GM19452 (cell line): ENCODE data around the gene HPCAL4.

Experiments
- ATAC-seq: cut with Tn5 transposase; IDR thresholded peaks from one replicate; pipeline ENCODE4 v1.9.1; 2021; ENCODE audit not compliant: unreplicated experiment

HPCAL4 gene

DNA sequence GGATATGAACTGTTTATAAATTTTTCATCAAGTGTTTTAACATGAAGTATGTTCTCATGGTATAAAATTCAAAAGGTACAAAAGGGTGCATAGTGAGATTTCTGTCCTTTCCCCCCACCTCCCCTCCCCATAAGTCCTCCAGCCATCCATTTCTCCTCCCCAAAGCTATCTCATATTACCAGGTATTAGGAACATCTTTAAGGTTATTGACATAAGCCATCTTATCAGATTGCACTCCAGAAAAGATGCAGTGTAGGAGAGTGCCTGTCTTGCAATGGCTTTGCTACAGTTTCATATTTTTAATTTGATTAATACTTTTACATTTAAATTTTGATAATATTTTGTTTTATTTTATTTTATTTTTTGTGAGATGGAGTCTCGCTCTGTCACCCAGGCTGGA lies 13.5 kb upstream of the HPCAL4 start:
- ATAC-seq = no peak

GRCh38 chr1:39701049-39701439 lies 9.8 kb upstream of the HPCAL4 start:
- ATAC-seq = no peak

- ATAC-seq = no peak
These were observed 9.1 kb upstream of the HPCAL4 start for GRCh38 chr1:39700348-39700747.

GRCh38 chr1:39699419-39699818 lies 8.2 kb upstream of the HPCAL4 start:
- no peak for ATAC-seq

- ATAC-seq = no peak
These were observed 7.3 kb upstream of the HPCAL4 start for GRCh38 chr1:39698568-39698967.

DNA sequence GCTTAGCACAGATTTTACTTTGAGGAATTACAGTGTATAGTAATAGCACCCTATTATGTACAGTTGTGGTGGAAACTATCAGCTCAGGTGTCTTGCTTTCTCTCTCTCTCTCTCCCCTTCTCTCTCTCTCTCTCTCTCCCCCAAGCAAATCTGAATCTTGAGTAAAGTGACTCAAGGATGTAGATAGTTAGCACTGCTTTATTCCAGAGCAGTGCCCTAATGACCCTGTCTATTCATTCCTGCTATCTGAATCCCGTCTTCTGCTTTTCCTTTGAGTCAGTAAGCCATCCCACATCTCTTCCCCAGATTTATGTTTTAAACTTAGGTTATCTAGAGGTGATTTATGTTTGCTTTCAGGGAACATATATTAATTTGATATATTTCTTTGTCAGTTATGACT lies 5.2 kb upstream of the HPCAL4 start:
- no peak for ATAC-seq

GRCh38 chr1:39695016-39695415 lies 3.8 kb upstream of the HPCAL4 start:
- no peak for ATAC-seq

GRCh38 chr1:39694026-39694425 lies 2.8 kb upstream of the HPCAL4 start:
- no peak for ATAC-seq

GRCh38 chr1:39692152-39693074 lies 1.2 kb upstream of the HPCAL4 start:
- no peak for ATAC-seq

GRCh38 chr1:39690794-39691382 lies 345 bp downstream of the HPCAL4 start:
- ATAC-seq = no peak

DNA sequence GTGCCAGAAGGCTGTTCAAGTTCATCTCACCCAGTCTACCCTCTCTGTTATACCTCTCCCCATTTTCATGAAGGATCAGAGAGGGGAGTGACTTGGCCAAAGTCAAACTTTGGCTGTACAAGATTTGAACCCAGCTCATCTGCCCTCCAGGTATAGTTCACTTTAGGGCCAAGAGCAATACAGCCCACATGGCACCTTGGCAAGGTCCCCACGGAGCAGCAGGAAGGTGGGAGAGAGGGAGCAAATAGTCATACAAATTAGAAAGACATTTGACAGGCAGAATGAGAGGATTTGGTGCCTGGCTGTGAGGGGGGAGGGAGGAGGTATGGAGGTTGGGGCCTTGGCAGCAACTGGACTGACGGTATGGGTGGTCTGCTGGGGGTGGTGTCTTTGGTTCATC lies 1.0 kb downstream of the HPCAL4 start:
- no peak for ATAC-seq

- ATAC-seq = no peak
These were observed 1.6 kb downstream of the HPCAL4 start for GRCh38 chr1:39689635-39690034.

GRCh38 chr1:39689214-39689613 lies 2.0 kb downstream of the HPCAL4 start:
- no peak for ATAC-seq

- ATAC-seq = no peak
These were observed 2.5 kb downstream of the HPCAL4 start for GRCh38 chr1:39688706-39689105.

DNA sequence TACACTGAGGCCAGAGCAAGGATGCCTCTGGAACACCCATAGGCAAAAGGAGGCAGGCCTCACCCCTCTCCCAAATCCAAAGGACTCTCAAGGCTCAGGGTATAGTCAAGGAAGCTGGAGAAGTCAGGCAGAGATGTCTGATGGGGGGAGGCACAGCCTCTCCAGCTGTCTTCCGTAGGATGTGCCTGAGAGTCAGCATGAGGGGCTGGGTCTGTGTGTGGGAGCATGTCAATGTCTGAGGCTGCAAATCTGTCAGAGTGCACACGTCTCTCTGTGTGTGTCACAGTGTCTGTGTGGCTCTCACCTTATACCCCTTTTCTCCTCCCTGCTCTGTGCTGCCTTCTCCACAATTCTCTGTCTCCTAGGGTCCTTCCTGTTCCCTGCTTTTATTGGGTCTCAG lies 4.0 kb downstream of the HPCAL4 start:
- ATAC-seq = no peak

- no peak for ATAC-seq
These were observed 6.2 kb downstream of the HPCAL4 start for GRCh38 chr1:39685071-39685470.

DNA sequence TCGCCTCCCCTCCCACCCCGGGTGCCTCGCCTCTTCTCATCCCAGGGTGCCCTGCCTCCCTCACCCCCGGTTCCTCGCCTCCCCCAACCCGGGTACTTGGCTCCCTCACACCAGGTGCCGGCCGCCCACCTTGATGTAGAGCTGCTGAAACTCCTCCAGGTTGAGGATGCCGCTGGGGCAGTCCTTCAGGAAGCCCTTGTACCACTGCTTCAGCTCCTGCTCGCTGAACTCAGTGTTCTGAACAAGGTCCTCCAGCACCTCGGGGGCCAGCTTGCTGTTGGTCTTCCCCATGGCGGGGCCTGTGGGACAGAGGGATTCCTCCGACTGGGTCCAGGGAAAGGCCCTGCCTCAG lies 6.9 kb downstream of the HPCAL4 start:
- no peak for ATAC-seq

DNA sequence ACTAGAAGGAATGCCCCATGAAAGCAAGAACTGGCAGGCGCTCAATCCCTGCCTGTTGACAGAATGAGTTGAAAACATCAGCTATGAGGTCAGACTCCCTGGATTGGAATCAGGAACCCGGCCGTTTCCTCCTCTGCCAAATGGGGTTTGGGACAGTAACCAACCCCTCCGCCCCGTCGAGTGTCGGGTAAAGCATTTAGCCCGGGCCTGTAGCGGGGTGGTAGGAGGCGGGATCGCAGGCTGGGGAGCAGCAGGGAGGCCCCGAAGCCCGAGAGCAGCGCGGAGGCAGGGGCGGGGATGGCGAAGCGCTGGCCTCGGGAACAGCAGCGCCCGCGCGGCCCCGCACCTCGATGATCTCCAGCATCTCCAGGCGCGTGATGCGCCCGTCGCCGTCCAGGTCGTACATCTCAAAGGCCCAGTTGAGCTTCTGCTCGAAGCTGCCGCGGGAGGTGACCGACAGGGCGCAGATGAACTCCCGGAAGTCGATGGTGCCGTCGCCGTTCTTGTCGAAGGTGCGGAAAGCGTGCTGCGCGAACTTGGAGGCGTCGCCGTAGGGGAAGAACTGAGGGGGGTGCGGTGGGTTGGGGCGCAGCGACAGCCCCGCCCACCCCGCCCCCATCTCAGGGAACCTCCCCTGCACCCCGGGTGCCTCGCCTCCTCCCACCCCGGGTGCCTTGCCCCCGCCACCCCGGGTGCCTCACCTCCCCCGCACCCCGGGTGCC lies 7.5 kb downstream of the HPCAL4 start:
- no peak for ATAC-seq

GRCh38 chr1:39681999-39682398 lies 9.2 kb downstream of the HPCAL4 start:
- no peak for ATAC-seq

- no peak for ATAC-seq
These were observed 9.9 kb downstream of the HPCAL4 start for GRCh38 chr1:39681294-39681693.

DNA sequence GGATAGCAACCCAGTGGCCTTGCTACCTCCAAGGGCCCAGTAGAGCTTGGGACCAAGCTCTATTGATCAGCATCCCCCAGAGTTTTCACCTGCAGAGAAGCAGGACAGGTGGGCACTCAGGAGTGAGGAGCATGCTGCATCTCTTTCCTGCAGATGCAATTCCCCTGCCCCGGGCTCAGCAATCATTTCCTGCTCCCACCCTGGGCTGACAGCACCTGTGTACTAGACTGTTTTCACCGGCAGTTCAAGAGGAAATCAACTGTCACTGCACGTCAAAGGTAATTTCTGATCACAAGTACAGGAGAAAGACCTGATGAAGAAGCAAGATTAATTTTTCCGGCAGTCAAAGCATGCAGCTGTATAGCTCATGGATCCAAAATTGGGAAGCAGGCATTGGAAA lies 10.5 kb downstream of the HPCAL4 start:
- ATAC-seq = no peak

DNA sequence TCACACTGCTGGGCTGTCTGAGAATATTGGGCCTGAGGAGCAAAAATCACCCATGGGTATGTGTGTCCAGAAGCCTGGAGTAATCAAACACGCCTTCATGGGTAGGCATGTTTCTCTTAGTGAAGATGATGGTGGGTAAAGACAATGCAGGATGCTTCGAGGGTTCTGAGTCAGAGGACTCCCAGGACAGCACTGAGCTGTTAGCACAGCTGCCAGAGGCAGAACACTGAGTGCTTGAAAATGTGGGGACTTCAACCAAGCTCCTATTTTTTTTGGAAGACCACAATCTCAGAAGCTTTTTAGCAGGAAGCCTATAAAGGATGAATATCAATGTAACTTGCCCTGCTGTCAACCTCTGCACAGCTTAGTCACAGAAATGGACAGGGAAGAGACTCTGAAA lies 11.4 kb downstream of the HPCAL4 start:
- no peak for ATAC-seq
